DND-41 (cell line): ENCODE data around the gene POFUT1.
"Not testable (repeated sequence)": the region's sequence is repeated elsewhere in the genome, so short reads cannot be mapped to it uniquely, and the experiment has no call there.

ENCODE experiments used
- ATAC-seq: fragments of 200-7000 bp; cut with Tn5 transposase; 3 replicates; pipeline ENCODE4 v1.9.1; 2021; ENCODE audit warnings: low read depth; ENCODE audit not compliant: insufficient read depth
- DNase-seq: peaks from one replicate; pipeline ENCODE4 v3.0.0-alpha.2; 2020
- H2AFZ ChIP-seq: 2 replicates; pipeline ENCODE4 v1.6.0; 2012; ENCODE audit warnings: low read depth, low read length
- H3K27ac ChIP-seq: 2 replicates; pipeline ENCODE4 v1.5.1; 2012; ENCODE audit warnings: low read length, inconsistent platforms
- H3K27me3 ChIP-seq: fragments of 200-600 bp; sonication (generic); 2 replicates; pipeline ENCODE4 v1.6.0; 2012; ENCODE audit warnings: low read length, mild to moderate bottlenecking, inconsistent platforms; ENCODE audit not compliant: insufficient read depth, poor library complexity
- H3K36me3 ChIP-seq: 2 replicates; pipeline ENCODE4 v1.5.1; 2012; ENCODE audit warnings: low read length, inconsistent platforms; ENCODE audit not compliant: insufficient read depth
- H3K4me1 ChIP-seq: 2 replicates; pipeline ENCODE4 v1.5.1; 2012; ENCODE audit warnings: mild to moderate bottlenecking, low read length; ENCODE audit not compliant: insufficient read depth
- H3K4me2 ChIP-seq: 2 replicates; pipeline ENCODE4 v1.6.0; 2012; ENCODE audit warnings: mild to moderate bottlenecking, moderate library complexity, low read length, inconsistent platforms; ENCODE audit not compliant: insufficient read depth
- H3K4me3 ChIP-seq, 2 experiments: fragments of 200-600 bp in 1 of 2; shearing (Covaris generic) in 1 of 2; 2 replicates each; pipeline ENCODE4 v1.5.1; 2012 to 2016; ENCODE audit warnings: inconsistent platforms in 2 of 2, low read length in 2 of 2, mild to moderate bottlenecking in 2 of 2, low read depth in 1 of 2, moderate library complexity in 1 of 2
- H3K79me2 ChIP-seq: 2 replicates; pipeline ENCODE4 v1.6.0; 2012; ENCODE audit warnings: low read length, inconsistent platforms; ENCODE audit not compliant: insufficient read depth
- H3K9ac ChIP-seq: 2 replicates; pipeline ENCODE4 v1.6.0; 2012; ENCODE audit warnings: low read depth, mild to moderate bottlenecking, inconsistent platforms, low read length, moderate library complexity
- H3K9me3 ChIP-seq: 2 replicates; pipeline ENCODE4 v1.5.1; 2012; ENCODE audit warnings: low read length, moderate library complexity, mild to moderate bottlenecking, inconsistent platforms; ENCODE audit not compliant: insufficient read depth, severe bottlenecking
- H4K20me1 ChIP-seq: 2 replicates; pipeline ENCODE4 v1.6.0; 2012; ENCODE audit warnings: low read length; ENCODE audit not compliant: insufficient read depth
- CTCF ChIP-seq: IDR thresholded peaks from 2 replicates; pipeline ENCODE4 v1.5.1; 2012; ENCODE audit warnings: borderline replicate concordance, low read length, moderate library complexity, mild to moderate bottlenecking; ENCODE audit not compliant: poor library complexity, severe bottlenecking; ENCODE audit errors: extremely low read depth
- EZH2 ChIP-seq: IDR thresholded peaks from 3 replicates; pipeline ENCODE4 v1.6.1; 2012; ENCODE audit warnings: borderline replicate concordance, low read depth, mild to moderate bottlenecking, moderate library complexity, low read length, inconsistent platforms; ENCODE audit not compliant: severe bottlenecking

Gene POFUT1

DNA sequence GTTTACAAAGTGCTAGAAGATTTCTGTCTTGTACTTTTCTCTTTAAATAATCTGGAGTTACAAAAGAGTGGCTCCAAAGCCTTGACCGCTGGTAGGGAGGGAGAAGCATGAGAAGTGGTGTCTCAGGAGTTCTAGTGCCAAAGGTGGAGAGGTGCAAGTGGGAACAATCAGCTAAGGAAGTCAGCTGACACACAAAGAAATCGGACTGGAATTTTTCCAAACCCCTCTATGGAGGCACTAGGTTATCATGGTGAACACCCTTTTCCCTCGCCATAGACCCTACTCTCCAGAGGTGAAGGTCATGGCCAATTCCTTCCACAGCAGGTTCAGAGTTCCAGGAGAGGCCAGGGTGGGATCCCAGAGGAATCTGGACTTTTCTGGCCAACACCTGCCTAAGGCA lies 15.0 kb upstream of the POFUT1 start:
- Histone ChIP-seq H3K79me2 (peaks cover 17% of the 10 kb centered on the region), H3K4me1 (peaks cover 26% of the 10 kb centered on the region), H3K36me3 (peaks cover 50% of the 10 kb centered on the region), H3K4me3 (no peak overlapping the region), H3K9ac (no peak overlapping the region), H2AFZ (no peak overlapping the region), H3K9me3 (no peaks in the 10 kb centered on the region), H3K27ac (no peak overlapping the region), H4K20me1 (peaks cover 40% of the 10 kb centered on the region), H3K27me3 (no peaks in the 10 kb centered on the region), H3K4me2 (no peak overlapping the region)
- DNase-seq, result no peak
- no peak for ATAC-seq
- no peak for TF ChIP-seq EZH2
- TF ChIP-seq CTCF, result no peak

GRCh38 chr20:32193336-32193735 lies 14.3 kb upstream of the POFUT1 start:
- not testable (repeated sequence) for H3K9ac ChIP-seq, H3K9me3 ChIP-seq, H3K4me2 ChIP-seq, H3K4me3 ChIP-seq, DNase-seq, H3K27ac ChIP-seq, ATAC-seq, H2AFZ ChIP-seq, H3K27me3 ChIP-seq
- H3K36me3 ChIP-seq, result peaks cover 56% of the 10 kb centered on the region
- H3K79me2 ChIP-seq, result peaks cover 24% of the 10 kb centered on the region
- peaks cover 44% of the 10 kb centered on the region for H4K20me1 ChIP-seq
- H3K4me1 ChIP-seq, result peaks cover 25% of the 10 kb centered on the region

GRCh38 chr20:32193996-32194395 lies 13.7 kb upstream of the POFUT1 start:
- Histone ChIP-seq H3K9me3 (no peaks in the 10 kb centered on the region), H3K27ac (no peak overlapping the region), H2AFZ (no peak overlapping the region), H3K79me2 (peaks cover 30% of the 10 kb centered on the region), H3K4me1 (peaks cover 18% of the 10 kb centered on the region), H4K20me1 (peaks cover 48% of the 10 kb centered on the region), H3K27me3 (no peaks in the 10 kb centered on the region), H3K4me2 (no peak overlapping the region), H3K9ac (no peak overlapping the region), H3K36me3 (peaks cover 63% of the 10 kb centered on the region), H3K4me3 (no peak overlapping the region)
- no peak for ATAC-seq
- TF ChIP-seq EZH2, result no peak
- TF ChIP-seq CTCF, result no peak
- no peak for DNase-seq

- Histone ChIP-seq H3K79me2 (peaks cover 35% of the 10 kb centered on the region), H3K4me1 (peaks cover 5% of the 10 kb centered on the region), H3K27me3 (no peaks in the 10 kb centered on the region), H3K9ac (no peak overlapping the region), H3K9me3 (no peaks in the 10 kb centered on the region), H3K4me3 (no peak overlapping the region), H2AFZ (no peak overlapping the region), H4K20me1 (peaks cover 59% of the 10 kb centered on the region), H3K36me3 (peaks cover 76% of the 10 kb centered on the region), H3K4me2 (no peak overlapping the region), H3K27ac (no peak overlapping the region)
- DNase-seq (no peak), ATAC-seq (no peak)
- TF ChIP-seq EZH2 (no peak), CTCF (no peak)
These were observed 12.1 kb upstream of the POFUT1 start for GRCh38 chr20:32195581-32195980.

- not testable (repeated sequence) for H2AFZ ChIP-seq, H3K4me3 ChIP-seq, ATAC-seq, H3K4me2 ChIP-seq, H3K27me3 ChIP-seq, H3K4me1 ChIP-seq, H3K9me3 ChIP-seq, H3K27ac ChIP-seq, H3K9ac ChIP-seq, DNase-seq
- Histone ChIP-seq H3K36me3 (peaks cover 84% of the 10 kb centered on the region), H3K79me2 (peaks cover 46% of the 10 kb centered on the region), H4K20me1 (peaks cover 65% of the 10 kb centered on the region)
These were observed 11.1 kb upstream of the POFUT1 start for GRCh38 chr20:32196613-32197012.
